Activated CD8-positive, alpha-beta T cell treated with anti-CD3 and anti-CD28 coated beads for 36 hours (primary cell): ENCODE data around the gene LETM1. TPM values are rescaled to one million over a fixed set of nuclear protein-coding genes. Genes with fewer than 3 reads are reported as not detected.

Experiments used
- ATAC-seq: fragments of 200-7000 bp; cut with Tn5 transposase; one replicate; pipeline ENCODE4 v1.10.0; 2021; ENCODE audit warnings: mild to moderate bottlenecking, moderate library complexity
- CTCF ChIA-PET: fragments of 350-600 bp; sonication (Branson Sonifier 250); formaldehyde crosslinking; loops from one replicate; lab custom pipeline; 2021; ENCODE audit warnings: antibody characterized with exemption; lab: Charles Lee
- POLR2A ChIA-PET: fragments of 350-600 bp; sonication (Branson Sonifier 250); formaldehyde crosslinking; loops from one replicate; lab custom pipeline; 2021; ENCODE audit warnings: antibody characterized with exemption; lab: Charles Lee
- DNase-seq: peaks from one replicate; pipeline ENCODE4 v3.0.0-alpha.2; 2020
- H3K27ac Mint-ChIP-seq: one replicate; pipeline ENCODE4 v1.8.0; 2021; ENCODE audit warnings: mild to moderate bottlenecking, mixed read lengths
- H3K27me3 Mint-ChIP-seq: one replicate; pipeline ENCODE4 v1.8.0; 2021; ENCODE audit warnings: mixed read lengths
- H3K36me3 Mint-ChIP-seq: one replicate; pipeline ENCODE4 v1.8.0; 2021; ENCODE audit warnings: low read depth, mixed read lengths
- H3K4me1 Mint-ChIP-seq: one replicate; pipeline ENCODE4 v1.8.0; 2021; ENCODE audit warnings: low read depth, mixed read lengths
- H3K4me3 Mint-ChIP-seq: one replicate; pipeline ENCODE4 v1.8.0; 2021; ENCODE audit warnings: mild to moderate bottlenecking, moderate library complexity, mixed read lengths
- H3K9me3 Mint-ChIP-seq: one replicate; pipeline ENCODE4 v1.8.0; 2021; ENCODE audit warnings: mixed read lengths
- intact Hi-C: fragments of 100-400 bp; cut with micrococcal nuclease; formaldehyde crosslinking; loops from one replicate; pipeline ENCODE4 v1.10.0; 2022
- total RNA-seq, 2 experiments: library from RNA; stranded (reverse); gene quantifications; one replicate each; pipeline ENCODE4 v1.2.3, GENCODE V29; 2021
- TF ChIP-seq, protein P1 (sequence below): fragments of 200-600 bp; IDR thresholded peaks from one replicate; pipeline ENCODE4 v1.8.0; 2022; ENCODE audit warnings: antibody characterized with exemption, mild to moderate bottlenecking

Gene LETM1
- total RNA-seq, 2 experiments from 2014 or later = 49.4 to 53.2 TPM

DNA sequence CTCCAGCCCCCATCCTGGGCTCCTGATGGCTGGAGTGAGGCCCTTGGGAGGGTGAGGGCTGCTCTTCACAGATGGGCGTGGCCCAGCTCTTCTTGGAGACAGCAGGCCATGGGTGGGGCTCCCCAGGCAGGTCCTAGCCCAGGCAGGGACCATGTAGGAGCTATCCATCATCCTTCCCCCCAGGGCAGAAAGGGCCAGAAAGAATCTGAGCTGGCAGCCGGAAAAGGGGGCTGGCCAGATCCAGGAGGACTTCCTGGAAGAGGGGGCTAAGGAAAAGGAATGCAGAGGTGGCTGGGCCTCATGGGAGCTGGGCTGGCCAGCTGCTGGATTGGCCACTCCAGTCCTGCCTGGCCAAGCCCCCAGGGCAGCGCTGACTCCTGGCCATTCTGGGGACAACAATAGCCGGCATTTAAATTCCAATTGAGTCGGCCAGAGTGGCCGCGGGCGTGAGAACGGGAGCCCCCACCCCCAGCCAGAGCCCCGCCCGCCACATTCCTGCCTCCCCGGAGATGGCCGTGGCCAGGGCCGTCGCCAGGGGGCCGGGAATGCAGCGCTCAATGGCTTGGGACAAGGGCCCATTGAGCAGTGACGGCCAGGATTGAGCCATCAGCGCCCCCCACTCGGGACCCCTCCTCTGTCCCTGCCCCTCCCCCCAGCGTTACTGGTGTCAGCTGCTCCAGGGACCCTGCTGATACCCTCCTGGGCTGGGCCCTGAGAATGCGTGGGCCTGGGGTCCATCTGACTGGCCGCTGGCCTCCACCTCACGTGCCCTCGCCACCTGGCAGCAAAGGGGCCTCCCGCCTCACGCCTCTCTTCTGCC, 77.9 kb downstream of the LETM1 start:
- Mint-ChIP-seq H3K9me3 (no peaks in the 10 kb centered on the region), H3K4me3 (no peak overlapping the region), H3K4me1 (no peaks in the 10 kb centered on the region), H3K36me3 (no peaks in the 10 kb centered on the region), H3K27ac (no peak overlapping the region), H3K27me3 (no peaks in the 10 kb centered on the region)
- no peak for DNase-seq
- TF ChIP-seq, protein P1, sequence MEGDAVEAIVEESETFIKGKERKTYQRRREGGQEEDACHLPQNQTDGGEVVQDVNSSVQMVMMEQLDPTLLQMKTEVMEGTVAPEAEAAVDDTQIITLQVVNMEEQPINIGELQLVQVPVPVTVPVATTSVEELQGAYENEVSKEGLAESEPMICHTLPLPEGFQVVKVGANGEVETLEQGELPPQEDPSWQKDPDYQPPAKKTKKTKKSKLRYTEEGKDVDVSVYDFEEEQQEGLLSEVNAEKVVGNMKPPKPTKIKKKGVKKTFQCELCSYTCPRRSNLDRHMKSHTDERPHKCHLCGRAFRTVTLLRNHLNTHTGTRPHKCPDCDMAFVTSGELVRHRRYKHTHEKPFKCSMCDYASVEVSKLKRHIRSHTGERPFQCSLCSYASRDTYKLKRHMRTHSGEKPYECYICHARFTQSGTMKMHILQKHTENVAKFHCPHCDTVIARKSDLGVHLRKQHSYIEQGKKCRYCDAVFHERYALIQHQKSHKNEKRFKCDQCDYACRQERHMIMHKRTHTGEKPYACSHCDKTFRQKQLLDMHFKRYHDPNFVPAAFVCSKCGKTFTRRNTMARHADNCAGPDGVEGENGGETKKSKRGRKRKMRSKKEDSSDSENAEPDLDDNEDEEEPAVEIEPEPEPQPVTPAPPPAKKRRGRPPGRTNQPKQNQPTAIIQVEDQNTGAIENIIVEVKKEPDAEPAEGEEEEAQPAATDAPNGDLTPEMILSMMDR = no peak
- CTCF ChIA-PET = interaction anchor here (1.7 to 2.4 kb wide), 2 partner anchors 10 to 30 kb away, joined by 6 read pairs; no protein-coding TSS in a partner anchor
- no peak for ATAC-seq
- POLR2A ChIA-PET = no interaction called here
- intact Hi-C loops = no loop called here

GRCh38 chr4:1776521-1777161, 79.3 kb downstream of the LETM1 start:
- POLR2A ChIA-PET = interaction anchor here (0.9 kb wide), 1 partner anchor 79 kb away, joined by 3 read pairs; no protein-coding TSS in a partner anchor
- Mint-ChIP-seq H3K9me3 (no peaks in the 10 kb centered on the region), H3K36me3 (no peaks in the 10 kb centered on the region), H3K4me3 (no peak overlapping the region), H3K4me1 (peaks cover 3% of the 10 kb centered on the region), H3K27ac (no peak overlapping the region), H3K27me3 (no peaks in the 10 kb centered on the region)
- CTCF ChIA-PET = interaction anchor here (1.7 kb wide), 1 partner anchor 9 kb away, joined by 6 read pairs; no protein-coding TSS in a partner anchor
- TF ChIP-seq, protein P1 = no peak
- no peak for DNase-seq
- intact Hi-C loops = no loop called here
- ATAC-seq = no peak

DNA sequence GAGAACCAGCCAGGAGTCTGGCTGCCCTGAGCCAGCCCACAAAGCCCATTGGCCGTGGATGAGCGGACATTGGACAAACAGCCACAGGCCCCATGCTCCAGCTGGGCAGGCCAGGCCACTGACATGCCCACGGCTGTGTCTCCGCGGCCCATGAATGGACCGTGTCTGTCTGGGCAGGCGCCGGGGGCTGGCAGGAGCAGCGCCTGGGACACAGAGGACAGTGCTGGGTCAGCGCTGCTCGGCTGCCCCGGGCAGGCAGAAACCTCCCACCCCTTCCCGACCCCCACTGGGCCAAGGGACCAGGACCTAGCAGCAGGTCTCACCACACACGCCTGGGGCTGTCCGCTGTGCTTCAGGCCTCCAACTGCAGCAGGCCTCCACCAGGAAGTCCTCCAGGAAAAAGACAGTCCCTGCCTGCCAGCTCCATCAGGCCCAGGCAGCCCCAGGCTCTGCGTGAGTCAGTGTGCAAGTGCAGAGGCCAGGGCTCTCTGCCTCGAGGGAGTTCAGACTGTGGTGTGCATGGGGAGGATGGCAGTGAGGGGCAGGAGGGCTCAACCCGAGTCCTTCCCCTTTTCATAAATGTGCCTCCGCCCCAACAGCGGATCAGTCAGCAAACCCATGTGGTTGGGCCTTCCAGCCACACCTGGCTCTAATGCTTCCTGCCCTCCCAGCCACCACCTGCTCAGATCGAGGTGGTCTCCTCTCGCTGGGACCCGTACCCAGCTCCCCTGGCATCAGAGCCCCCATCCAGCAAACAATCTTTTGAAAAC, 80.0 kb downstream of the LETM1 start:
- intact Hi-C loops = no loop called here
- ChIA-PET POLR2A (no interaction called here), CTCF (interaction anchor here (0.9 kb wide), 1 partner anchor 82 kb away, joined by 3 read pairs; no protein-coding TSS in a partner anchor)
- Mint-ChIP-seq H3K4me1 (peaks cover 3% of the 10 kb centered on the region), H3K36me3 (no peaks in the 10 kb centered on the region), H3K27ac (no peak overlapping the region), H3K27me3 (no peaks in the 10 kb centered on the region), H3K4me3 (no peak overlapping the region), H3K9me3 (no peaks in the 10 kb centered on the region)
- ATAC-seq = no peak
- DNase-seq = no peak
- TF ChIP-seq, protein P1 = no peak

DNA sequence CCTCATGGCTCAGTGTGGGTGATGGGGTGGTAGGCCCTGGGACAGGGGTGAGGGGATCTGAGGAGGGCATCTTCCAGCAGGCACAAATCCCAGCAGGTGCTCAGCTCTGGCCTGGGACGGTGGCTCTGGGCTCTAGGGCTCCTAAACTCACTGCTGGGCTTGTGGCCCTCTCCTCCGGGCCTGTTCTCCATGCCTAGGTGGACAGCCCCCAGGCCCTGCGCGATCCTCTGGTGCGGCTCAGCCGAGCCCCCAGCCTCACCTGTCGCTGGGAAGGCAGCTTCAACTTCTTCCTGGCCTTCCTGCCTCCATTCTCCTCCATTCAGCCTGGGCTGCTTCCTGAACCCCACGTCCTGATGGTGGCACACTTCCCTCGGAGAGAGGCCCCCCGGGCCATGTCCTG, 82.2 kb downstream of the LETM1 start:
- Mint-ChIP-seq H3K36me3 (no peaks in the 10 kb centered on the region), H3K27ac (no peak overlapping the region), H3K4me3 (no peak overlapping the region), H3K4me1 (peaks cover 3% of the 10 kb centered on the region), H3K27me3 (no peaks in the 10 kb centered on the region), H3K9me3 (no peaks in the 10 kb centered on the region)
- ATAC-seq (no peak), DNase-seq (no peak)
- intact Hi-C loops = no loop called here
- ChIA-PET CTCF (interaction anchor here (2.3 kb wide), 1 partner anchor 25 kb away, joined by 8 read pairs; no protein-coding TSS in a partner anchor), POLR2A (interaction anchor here (0.8 to 1.3 kb wide), 4 partner anchors 21 to 51 kb away, joined by 3 read pairs; no protein-coding TSS in a partner anchor)
- TF ChIP-seq, protein P1 = no peak
